ENCODE measurements around the gene GPR15LG. TPM values are rescaled to one million over a fixed set of nuclear protein-coding genes. Genes with fewer than 3 reads are reported as not detected.
"Not testable (repeated sequence)": the region's sequence is repeated elsewhere in the genome, so short reads cannot be mapped to it uniquely, and the experiment has no call there.

The GPR15LG gene
- total RNA-seq, 1 donor from 2014 or later: not detected

GRCh38 chr10:84139126-84140035 is 34.2 kb upstream of the GPR15LG start, which contains the start of gene GHITM:
TSS of gene GHITM (plus strand) at chr10:84139509. CDS start at chr10:84141501, 1,992 bp downstream.
- Histone ChIP-seq H3K27me3 (no peaks in the 10 kb centered on the region), H3K27ac (peak within 1 kb of the TSS; percentile 96 to 97), H3K9me3 (no peaks in the 10 kb centered on the region), H3K36me3 (peaks cover 13 to 21% of the 10 kb centered on the region in 2 donors), H3K4me3 (peak within 1 kb of the TSS; percentile 87 to 99), H3K4me1 (peaks cover 5 to 13% of the 10 kb centered on the region in 2 donors)
- TF ChIP-seq, protein P1, sequence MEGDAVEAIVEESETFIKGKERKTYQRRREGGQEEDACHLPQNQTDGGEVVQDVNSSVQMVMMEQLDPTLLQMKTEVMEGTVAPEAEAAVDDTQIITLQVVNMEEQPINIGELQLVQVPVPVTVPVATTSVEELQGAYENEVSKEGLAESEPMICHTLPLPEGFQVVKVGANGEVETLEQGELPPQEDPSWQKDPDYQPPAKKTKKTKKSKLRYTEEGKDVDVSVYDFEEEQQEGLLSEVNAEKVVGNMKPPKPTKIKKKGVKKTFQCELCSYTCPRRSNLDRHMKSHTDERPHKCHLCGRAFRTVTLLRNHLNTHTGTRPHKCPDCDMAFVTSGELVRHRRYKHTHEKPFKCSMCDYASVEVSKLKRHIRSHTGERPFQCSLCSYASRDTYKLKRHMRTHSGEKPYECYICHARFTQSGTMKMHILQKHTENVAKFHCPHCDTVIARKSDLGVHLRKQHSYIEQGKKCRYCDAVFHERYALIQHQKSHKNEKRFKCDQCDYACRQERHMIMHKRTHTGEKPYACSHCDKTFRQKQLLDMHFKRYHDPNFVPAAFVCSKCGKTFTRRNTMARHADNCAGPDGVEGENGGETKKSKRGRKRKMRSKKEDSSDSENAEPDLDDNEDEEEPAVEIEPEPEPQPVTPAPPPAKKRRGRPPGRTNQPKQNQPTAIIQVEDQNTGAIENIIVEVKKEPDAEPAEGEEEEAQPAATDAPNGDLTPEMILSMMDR (IDR thresholded peaks at IDR 0.05): peak; percentile 37 to 62 (median 43)
- peak; percentile 95 to 99 for DNase-seq (ENCODE audit: low spot score in 2 of 2)
- intact Hi-C loops (cut with DNase I): loop anchor here (1.0 to 5.0 kb wide), 2 partner anchors 189 to 283 kb away; partner anchors contain the start of gene CCSER2

- Histone ChIP-seq H3K4me1 (peaks cover 5 to 13% of the 10 kb centered on the region in 2 donors), H3K27ac (peak overlapping the region; percentile 96 to 97), H3K27me3 (no peaks in the 10 kb centered on the region), H3K4me3 (peak overlapping the region; percentile 87 to 99), H3K36me3 (peaks cover 18 to 27% of the 10 kb centered on the region in 2 donors), H3K9me3 (no peaks in the 10 kb centered on the region)
- DNase-seq (ENCODE audit: low spot score in 2 of 2): peak in 1 of 2 donors; percentile 64
- TF ChIP-seq, protein P1 (IDR thresholded peaks at IDR 0.05): no peak
- intact Hi-C loops (cut with DNase I): no loop called here
Observed at GRCh38 chr10:84140036-84140379, 33.6 kb upstream of the GPR15LG start.

DNA sequence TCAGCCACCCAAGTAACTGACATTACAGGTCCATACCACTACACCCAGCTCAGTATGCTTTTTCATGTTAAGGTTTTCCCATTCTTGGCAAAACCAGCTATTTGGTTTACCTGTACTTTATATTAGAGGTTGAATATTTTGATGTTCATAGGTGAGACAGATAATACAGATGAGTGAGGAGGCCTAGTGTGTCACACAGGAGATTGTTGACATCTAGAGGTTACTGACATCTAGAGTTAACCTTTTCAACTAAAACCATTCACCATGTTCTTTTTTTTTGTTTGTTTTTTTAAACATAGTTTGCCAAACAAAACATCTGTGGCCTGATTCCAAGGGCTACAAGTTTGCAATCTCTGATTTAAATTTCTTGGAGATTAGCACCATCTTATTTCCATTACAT is 26.3 kb upstream of the GPR15LG start:
- Histone ChIP-seq H3K9me3 (no peaks in the 10 kb centered on the region), H3K4me1 (no peaks in the 10 kb centered on the region), H3K4me3 (no peak overlapping the region), H3K36me3 (peaks cover 83 to 94% of the 10 kb centered on the region in 2 donors), H3K27me3 (no peaks in the 10 kb centered on the region), H3K27ac (no peak overlapping the region)
- DNase-seq (ENCODE audit: low spot score in 2 of 2): no peak
- intact Hi-C loops (cut with DNase I): no loop called here
- TF ChIP-seq, protein P1 (IDR thresholded peaks at IDR 0.05): no peak

- peaks cover 87 to 94% of the 10 kb centered on the region in 2 donors for H3K36me3 ChIP-seq
- H3K4me3 ChIP-seq; H3K4me1 ChIP-seq; DNase-seq (ENCODE audit: low spot score in 2 of 2); intact Hi-C loops (cut with DNase I); H3K27ac ChIP-seq; H3K9me3 ChIP-seq; H3K27me3 ChIP-seq: not testable (repeated sequence)
- TF ChIP-seq, protein P1 (IDR thresholded peaks at IDR 0.05): peak in 2 of 3 experiments; percentile 39 to 56
Observed at GRCh38 chr10:84148006-84148597, 25.5 kb upstream of the GPR15LG start.

GRCh38 chr10:84149854-84150253 is 23.7 kb upstream of the GPR15LG start:
- Histone ChIP-seq H3K4me1 (no peaks in the 10 kb centered on the region), H3K9me3 (no peaks in the 10 kb centered on the region), H3K27me3 (no peaks in the 10 kb centered on the region), H3K4me3 (no peak overlapping the region), H3K36me3 (peaks cover 83 to 85% of the 10 kb centered on the region in 2 donors), H3K27ac (no peak overlapping the region)
- DNase-seq (ENCODE audit: low spot score in 2 of 2): no peak
- intact Hi-C loops (cut with DNase I): no loop called here
- TF ChIP-seq, protein P1 (IDR thresholded peaks at IDR 0.05): no peak

Measured in ascending aorta (tissue), 2 donors.